Measurements from ENCODE around the gene ABCD4.

DNA sequence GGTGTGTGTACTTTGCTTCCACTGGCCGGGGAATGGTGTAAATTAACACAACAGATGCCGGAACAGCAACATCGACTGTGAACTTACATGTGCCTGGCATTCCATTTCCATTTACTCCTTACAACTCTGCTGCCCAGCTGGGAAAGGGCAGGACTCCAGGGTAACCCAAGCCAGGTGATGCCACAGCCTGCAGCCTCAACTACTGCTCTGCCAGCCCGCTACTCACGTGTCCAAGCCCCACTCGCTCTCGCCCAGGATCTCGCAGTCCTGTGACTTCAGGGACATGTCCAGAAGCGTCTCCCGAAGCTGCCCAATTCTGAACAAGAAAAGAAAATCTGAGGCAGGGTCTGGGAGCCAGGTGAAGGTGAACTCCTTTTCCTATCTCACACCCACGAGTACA is 10.7 kb downstream of the ABCD4 start:
- no peak for TF ChIP-seq EP300 (IDR thresholded peaks at IDR 0.05)
- TF ChIP-seq POLR2A (IDR thresholded peaks at IDR 0.05), result no peak
